ENCODE results near the gene EIF1AD.
"Not testable (repeated sequence)": the region's sequence is repeated elsewhere in the genome, so short reads cannot be mapped to it uniquely, and the experiment has no call there.

Gene EIF1AD

DNA sequence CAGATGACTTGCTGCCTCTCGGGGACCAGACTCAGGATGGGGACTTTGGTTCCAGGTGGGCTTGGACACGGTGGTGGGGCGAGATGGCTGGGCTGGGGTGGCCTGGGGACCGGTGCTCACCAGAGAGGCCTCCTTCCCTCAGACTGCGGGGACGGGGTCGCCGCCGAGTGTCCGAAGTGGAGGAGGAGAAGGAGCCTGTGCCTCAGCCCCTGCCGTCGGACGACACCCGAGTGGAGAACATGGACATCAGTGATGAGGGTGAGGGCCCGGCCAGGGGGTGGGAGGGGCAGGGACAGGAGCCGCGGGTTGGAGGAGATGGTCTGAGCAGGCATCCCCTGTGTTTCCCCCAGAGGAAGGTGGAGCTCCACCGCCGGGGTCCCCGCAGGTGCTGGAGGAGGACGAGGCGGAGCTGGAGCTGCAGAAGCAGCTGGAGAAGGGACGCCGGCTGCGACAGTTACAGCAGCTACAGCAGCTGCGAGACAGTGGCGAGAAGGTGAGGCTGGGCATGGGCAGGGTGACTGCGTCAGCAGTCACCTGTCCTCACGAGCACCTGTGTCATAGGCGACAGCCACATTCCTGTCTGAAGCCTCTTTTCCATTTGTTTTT, 34.5 kb downstream of the EIF1AD start:
- DNase-seq, result no peak

DNA sequence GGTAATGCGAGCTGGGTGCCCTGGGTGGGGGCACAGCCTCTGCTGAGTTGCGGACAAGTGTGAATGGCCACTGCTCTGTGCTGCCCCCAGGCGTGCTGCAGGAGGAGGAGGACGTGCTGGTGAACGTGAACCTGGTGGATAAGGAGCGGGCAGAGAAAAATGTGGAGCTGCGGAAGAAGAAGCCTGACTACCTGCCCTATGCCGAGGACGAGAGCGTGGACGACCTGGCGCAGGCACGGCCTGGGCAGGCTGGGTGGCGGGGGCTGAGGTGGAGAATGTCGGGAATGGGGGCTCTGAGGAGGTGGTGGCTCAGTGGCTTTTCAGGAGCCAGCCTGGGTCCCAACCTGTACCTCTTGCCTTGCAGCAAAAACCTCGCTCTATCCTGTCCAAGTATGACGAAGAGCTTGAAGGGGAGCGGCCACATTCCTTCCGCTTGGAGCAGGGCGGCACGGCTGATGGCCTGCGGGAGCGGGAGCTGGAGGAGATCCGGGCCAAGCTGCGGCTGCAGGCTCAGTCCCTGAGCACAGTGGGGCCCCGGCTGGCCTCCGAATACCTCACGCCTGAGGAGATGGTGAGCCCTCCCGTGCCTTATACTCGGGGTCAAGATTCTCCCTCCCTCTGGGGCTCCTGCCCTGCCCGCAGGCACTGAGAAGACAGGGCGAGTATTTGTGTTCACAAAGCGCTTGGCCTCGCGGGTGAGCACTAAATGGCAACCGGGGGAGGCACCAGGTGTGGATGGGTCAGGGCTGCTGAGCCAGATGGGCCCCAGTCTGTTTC, 35.8 kb downstream of the EIF1AD start:
- no peak for DNase-seq

DNA sequence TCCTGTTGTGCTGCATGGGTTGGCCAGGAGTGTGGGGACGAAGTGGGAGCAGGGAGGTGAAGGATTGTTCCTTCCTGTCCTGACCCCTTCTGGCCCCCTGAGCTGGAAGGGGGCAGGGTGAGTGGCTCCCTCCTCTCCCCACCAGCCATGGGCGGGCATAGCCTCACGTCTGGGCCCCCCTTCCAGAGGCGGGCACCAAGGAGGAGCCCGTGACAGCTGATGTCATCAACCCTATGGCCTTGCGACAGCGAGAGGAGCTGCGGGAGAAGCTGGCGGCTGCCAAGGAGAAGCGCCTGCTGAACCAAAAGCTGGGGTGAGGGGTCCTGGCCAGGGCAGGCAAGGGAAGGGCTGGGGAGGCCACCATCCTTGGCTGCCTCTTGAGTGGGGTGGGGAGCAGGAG, 37.1 kb downstream of the EIF1AD start:
- no peak for DNase-seq

DNA sequence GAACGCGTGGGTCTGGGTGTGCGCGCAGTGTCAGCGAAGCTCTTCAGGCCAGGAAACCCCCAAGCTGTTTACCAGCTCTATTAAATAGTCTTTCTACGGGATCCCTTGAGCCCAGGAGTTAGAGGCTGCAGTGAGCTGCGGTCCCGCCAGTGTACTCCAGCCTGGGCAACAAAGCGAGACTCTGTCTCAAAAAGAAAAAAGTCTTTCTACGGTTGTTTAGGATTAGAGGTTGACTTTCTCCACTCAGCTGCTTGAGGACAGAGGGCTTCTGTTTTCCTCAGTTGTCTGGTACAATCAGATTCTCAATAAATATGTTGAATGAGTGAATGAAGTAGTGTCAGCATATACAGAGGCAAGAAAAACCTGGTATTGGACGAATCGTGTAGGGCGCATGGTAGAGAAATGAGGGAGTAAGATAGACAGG, 39.8 kb downstream of the EIF1AD start:
- no peak for DNase-seq

DNA sequence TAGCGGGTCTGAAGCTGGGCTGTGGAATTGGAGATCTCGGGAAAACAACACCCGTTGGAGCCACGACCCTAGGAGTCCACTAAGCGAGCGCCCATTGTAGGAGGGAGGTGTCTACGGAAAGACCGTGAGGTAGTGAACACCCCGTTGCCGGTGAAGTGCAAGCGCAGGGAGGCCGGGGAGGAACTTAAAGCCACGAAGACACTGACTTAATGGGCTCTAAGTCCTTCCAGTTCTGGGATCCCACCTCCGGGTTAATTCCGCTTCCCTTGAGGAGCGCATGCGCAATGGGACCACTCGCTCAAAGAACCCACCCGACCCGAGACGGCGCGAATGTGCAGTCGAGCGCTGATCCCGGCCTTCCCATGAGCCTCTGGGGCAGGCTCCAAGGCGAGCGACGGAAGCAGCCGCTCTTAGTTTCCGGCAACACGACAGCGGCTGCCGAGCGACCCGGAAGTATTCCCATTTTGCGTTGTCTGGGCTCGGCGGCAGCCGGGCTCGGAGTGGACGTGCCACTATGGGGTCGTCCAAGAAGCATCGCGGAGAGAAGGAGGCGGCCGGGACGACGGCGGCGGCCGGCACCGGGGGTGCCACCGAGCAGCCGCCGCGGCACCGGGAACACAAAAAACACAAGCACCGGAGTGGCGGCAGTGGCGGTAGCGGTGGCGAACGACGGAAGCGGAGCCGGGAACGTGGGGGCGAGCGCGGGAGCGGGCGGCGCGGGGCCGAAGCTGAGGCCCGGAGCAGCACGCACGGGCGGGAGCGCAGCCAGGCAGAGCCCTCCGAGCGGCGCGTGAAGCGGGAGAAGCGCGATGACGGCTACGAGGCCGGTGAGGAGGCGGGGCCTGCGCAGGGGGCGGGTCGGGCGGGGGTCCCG, 40.5 kb downstream of the EIF1AD start, which contains the start of gene SART1:
TSS of gene SART1 (plus strand) at position 468 of the 874 bp plus-strand sequence. CDS start at position 515, 47 bp downstream.
- peak; percentile 87 for DNase-seq

DNA sequence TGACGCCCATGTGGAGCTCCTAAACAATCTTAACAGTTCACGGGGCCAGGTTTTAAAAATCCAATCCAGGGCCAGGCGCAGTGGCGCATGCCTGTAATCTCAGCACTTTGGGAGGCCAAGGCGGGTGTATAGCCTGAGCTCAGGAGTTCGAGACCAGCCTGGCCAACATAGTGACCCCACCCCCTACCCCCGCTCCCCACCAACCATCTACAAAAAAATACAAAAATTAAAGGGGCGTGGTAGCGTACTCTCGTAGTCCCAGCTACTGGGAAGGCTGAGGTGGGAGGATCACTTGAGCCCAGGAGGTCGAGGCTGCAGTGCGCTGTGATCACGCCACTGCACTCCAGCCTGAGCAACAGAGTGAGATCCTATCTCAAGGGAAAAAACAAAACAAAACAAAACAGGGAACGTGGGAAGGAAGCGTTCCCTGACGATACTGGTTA, 41.1 kb downstream of the EIF1AD start:
- no peak for DNase-seq

DNA sequence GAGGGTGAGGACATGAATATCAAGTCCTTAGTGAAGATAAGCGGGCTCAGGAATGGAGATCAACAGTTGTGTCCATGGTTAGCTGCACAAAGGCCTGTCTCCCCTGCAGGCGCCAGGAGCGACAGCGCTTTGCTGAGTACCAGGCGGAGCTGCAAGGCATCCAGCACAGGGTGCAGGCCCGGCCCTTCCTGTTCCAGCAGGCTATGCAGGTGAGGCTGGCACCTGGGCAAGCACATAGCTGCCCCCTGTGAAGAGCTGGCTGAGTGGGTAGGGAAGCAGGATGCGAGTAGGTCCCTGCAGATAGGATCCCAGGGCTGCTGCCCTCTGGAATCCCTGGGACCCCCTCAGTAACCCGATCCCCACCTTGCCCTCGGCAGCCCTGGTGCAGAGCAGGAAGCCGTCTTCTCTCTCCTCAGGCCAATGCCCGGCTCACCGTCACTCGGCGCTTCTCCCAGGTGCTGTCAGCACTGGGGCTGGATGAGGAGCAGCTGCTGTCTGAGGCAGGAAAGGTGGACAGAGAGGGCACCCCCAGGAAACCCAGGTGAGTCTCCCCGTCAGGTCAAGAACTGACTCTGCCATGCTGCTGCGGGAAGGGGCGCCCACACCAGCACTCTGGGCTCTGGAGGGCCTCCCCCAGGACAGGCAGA, 43.1 kb downstream of the EIF1AD start:
- DNase-seq, result no peak

DNA sequence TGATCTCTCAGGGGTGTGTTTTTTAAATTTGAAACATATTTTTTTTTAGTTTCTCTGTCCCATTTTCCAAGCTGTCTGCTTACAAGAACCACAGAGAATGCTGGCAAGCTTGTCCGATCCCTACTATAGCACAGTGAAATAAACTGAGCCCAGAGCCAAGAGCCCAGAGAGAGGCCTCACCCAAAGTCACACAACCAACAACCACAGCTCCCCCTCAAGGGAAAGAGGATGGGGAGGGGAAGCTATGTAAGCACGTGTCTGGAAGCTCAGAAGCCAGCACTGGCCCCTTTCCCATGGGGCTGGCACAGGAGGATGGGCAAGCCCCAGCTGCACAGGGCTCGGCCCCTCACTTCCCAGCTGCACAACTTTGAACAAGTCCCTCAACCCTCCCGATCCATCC, 43.7 kb downstream of the EIF1AD start:
- no peak for DNase-seq

DNA sequence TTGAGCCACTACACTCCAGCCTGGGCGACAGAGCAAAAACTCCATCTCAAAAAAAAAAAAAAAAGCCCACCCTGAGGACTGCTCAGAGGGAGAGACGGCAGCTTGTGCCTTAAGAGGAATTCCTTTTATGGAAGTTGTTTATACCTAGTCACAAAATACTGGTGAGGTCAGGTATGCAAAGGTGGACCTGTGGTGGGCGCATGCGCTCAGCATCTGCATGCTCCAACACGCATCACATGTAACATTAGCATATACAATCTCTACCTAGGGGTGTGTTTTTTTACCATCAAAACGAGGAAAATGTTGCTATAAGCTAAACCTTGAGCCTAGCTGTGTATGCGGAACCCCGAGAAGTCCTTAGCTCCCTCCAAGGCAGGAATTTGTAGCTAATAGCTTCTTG, 47.2 kb downstream of the EIF1AD start:
- DNase-seq, result no peak

DNA sequence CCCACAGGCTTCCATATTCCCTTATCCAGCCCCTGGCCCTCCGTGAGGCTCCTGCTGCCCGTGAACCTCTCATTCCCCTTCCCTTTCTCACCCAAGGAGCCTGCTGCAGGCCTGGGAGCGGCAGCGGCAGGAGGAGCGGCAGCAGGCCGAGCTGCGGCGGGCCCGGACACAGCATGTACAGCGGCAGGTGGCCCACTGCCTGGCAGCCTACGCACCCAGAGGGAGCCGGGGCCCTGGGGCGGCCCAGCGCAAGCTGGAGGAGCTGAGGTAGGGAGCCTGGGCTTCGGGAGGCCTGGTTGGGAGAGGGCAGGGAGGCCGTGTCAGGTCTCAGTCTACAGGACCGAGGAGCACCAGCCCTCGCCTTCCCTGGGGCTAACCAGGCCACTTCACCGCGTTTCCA, 48.5 kb downstream of the EIF1AD start:
- no peak for DNase-seq

DNA sequence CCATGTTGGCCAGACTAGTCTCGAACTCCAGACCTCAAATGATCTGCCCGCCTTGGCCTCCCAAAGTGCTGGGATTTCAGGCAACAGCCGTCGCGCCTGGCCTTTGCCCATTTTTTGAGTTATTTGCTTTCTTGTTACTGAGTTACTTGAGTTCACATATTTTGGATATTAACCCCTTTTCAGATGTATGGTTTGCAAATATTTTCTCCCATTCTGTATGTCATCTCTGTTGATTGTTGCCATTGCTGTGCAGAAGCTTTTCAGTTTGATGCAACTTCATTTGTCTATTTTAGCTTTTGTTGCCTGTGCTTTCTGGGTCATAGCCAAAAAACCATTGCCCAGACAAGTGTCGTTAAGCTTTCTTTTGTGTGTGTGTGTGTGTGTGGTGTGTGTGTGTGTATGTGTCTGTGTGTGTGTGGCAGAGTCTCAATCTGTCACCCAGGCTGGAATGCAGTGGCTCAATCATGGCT, 49.9 kb downstream of the EIF1AD start:
- no peak for DNase-seq

DNA sequence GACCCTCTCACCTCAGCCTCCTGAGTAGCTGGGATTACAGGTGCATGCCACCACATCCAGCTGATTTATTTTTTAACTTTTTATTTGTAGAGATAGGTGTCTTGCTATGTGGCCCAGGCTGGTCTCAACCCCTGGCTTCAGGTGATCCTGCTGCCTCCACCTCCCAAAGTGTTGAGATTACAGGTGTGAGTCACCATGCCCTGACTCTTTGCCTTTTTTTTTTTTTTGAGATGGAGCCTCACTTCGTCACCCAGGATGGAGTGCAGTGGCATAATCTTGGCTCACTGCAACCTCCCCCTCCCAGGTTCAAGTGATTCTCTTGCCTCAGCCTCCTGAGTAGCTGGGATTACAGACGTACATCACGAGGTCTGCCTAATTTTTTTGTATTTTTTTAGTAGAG, 50.3 kb downstream of the EIF1AD start:
- not testable (repeated sequence) for DNase-seq

DNA sequence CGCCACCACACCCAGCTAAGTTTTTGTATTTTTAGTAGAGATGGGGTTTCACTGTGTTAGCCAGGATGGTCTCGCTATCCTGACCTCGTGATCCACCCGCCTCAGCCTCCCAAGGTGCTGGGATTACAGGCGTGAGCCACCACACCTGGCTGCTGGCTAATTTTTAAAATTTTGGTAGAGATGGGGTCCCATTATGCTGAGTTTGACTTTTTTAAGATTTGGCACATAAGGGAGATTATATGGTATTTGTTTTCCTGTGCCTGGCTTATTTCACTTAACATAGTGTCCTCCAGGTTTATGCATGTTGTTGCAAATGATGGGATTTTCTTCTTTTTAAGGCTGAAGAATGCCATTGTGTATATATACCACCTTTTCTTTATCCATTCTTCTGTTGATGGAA, 51.2 kb downstream of the EIF1AD start:
- DNase-seq, result not testable (repeated sequence)

DNA sequence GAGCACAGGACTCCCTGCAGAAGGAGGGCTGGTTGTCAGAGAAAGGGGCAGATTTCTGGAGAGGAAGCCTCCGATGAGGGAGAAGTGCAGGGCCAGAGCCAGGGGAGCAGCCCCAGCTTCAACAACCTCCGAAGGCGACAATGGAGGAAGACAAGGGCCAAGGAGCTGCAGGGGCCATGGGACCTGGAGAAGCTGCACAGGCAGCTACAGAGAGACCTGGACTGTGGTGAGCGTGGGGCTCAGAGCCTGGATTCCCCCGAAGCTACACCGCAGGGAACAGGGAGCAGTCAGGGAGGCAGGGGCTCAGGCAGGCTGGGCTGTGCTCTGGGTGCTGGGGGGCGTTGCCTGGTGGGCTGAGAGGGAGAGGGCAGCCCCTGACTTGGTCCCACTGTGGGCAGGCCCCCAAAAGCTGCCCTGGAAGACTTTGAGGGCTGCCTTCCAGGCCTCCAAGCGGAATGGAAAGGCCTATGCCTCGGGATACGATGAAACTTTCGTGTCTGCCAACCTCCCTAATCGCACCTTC, 54.3 kb downstream of the EIF1AD start:
- no peak for DNase-seq

DNA sequence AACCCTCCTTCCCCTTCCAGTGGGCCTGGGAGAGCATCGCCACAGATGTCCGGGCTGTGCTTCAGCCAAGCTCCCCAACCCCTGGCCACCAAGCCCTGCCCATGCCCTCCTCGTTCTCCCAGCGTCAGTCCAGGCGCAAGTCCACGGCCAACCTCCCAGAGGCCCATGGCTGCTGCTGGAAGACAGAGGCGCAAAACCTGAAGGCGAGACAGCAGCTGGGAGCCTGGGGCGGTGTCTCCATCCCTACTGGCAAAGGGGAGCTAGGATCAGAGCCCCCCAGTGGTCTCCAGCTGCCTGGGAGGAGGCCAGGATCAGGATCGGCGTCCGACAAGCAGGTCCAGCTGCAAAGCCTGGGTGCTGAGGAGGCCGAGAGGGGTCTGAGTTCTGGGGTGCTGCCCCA, 54.8 kb downstream of the EIF1AD start:
- no peak for DNase-seq

DNA sequence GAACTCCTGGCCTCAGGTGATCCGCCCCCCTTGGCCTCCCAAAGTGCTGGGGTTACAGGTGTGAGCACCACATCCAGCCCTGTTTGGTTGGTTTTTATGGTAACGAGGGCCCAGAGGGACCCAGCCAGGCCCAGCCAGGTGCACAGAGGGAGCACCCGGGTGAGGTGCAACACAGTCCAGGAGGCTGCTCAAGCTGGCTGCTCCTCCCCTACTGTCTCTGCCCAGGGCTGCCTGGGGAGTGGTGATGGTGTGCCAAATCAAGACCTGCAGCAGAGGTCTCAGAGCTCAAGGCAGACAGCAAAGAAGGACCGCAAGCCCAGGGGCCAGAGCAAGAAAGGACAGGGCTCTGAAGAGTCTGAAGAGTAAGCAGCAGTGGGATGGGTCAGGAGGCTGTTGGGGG, 55.3 kb downstream of the EIF1AD start:
- no peak for DNase-seq

Measured in NCI-H1436 treated with DMSO at 0.1 percent for 48 hours (cell line).